GM18520 (cell line): ENCODE measurements around the gene APBB1IP.

ENCODE experiments used
- ATAC-seq: cut with Tn5 transposase; IDR thresholded peaks from one replicate; pipeline ENCODE4 v1.9.1; 2021; ENCODE audit not compliant: unreplicated experiment

Gene APBB1IP

DNA sequence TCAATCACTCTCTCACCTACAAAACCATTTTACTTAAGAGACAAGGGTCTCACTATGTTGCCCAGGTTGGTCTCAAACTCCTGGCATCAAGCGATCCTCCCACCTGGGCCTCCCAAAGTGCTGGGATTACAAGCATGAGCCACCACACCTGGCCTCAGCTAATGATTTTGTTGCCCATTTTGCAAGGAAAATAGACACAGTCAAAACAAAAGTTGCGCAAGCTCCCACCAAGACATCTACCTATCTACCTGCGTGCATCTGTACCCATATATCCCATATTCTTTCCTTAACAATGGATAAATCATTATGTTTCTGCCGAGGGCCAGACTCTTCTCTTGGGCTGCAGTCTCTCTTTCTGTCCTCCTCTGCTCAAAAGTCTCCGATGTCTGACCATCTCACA lies 67.3 kb downstream of the APBB1IP start:
- ATAC-seq = no peak

GRCh38 chr10:26506736-26507135 lies 68.6 kb downstream of the APBB1IP start:
- ATAC-seq = no peak

- no peak for ATAC-seq
These were observed 69.3 kb downstream of the APBB1IP start for GRCh38 chr10:26507441-26507840.

GRCh38 chr10:26508016-26508415 lies 69.9 kb downstream of the APBB1IP start:
- ATAC-seq = no peak

- ATAC-seq = no peak
These were observed 71.2 kb downstream of the APBB1IP start for GRCh38 chr10:26509307-26509706.

DNA sequence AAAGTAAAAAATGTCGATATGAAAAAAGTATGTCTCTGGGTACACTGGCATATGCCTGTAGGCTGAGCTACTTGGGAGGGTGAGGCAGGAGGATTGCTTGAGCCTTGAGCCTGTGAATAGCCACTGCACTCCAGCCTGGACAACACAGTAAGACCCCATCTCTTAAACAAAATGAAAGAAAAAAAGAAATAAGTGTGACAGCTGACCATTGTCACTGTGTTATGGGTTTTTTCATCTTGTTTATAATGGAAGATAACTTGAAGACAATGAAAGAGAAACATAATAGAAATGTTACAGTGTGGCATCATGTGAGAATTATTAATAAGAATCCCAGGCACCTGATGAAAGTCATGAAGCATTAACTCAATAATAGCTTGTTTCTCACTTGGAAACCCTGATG lies 75.0 kb downstream of the APBB1IP start:
- ATAC-seq = no peak

DNA sequence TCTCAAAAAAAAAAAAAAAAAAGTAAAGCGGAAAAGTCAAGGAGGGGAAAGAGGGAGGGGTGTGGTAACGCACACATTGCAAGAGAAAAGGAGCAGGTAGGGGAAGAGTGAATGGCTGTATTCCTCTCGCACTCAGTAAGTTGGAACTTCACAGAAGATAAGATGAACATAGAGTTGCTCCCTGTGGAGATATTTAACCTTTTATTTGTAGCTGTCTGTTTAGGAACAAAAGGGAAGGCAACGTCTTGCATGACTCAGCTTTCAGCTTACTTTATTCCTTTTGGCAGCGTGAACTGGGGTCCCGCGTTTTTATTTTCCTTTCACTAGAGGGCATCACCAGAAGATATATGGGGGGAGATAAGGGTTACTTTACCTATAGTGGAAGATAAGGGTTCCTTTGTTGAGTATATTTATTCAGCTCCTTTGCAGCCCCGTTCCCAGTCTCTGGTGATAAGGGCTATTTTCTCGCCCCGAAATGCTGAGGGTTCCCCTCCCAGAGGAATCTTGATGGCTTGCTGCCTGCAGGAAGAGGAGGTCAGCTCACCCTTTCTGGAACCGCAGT lies 78.5 kb downstream of the APBB1IP start:
- no peak for ATAC-seq

DNA sequence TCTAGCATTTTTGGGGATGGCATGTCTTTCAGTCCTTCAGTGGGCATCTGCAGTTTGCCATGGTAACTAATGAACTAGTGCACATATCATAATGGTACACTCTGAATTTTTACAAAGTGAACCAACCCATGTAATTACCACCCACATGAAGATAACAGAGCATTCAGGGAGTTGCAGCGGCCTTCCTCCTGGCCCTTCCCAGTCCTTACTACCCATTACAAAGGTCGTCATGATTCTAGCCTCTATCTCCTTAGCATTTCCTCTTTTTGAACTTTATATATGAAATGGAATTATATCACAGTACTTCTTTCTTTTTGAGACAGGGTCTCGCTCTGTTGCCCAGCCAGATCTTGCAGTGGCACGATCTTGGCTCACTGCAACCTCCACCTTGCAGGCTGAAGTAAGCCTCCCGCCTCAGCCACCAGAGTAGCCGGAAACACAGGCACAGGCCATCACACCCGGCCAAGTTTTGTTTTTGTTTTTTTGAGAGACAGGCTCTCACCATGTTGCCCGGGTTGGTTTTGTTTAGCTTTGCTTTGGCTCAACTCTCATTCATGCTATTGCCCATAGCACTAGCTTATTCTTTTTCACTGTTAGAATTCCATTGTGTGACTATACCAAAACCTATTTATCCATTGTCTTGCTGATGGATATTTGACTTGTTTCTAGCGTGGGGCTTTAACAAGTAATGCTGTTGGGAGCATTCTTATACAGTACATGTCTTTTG lies 79.2 kb downstream of the APBB1IP start:
- ATAC-seq = no peak

- no peak for ATAC-seq
These were observed 81.7 kb downstream of the APBB1IP start for GRCh38 chr10:26519803-26520202.

- no peak for ATAC-seq
These were observed 82.4 kb downstream of the APBB1IP start for GRCh38 chr10:26520575-26520974.

GRCh38 chr10:26524161-26524896 lies 86.2 kb downstream of the APBB1IP start:
- no peak for ATAC-seq

GRCh38 chr10:26525586-26525985 lies 87.4 kb downstream of the APBB1IP start:
- ATAC-seq = no peak

- ATAC-seq = no peak
These were observed 88.9 kb downstream of the APBB1IP start for GRCh38 chr10:26527018-26527417.

DNA sequence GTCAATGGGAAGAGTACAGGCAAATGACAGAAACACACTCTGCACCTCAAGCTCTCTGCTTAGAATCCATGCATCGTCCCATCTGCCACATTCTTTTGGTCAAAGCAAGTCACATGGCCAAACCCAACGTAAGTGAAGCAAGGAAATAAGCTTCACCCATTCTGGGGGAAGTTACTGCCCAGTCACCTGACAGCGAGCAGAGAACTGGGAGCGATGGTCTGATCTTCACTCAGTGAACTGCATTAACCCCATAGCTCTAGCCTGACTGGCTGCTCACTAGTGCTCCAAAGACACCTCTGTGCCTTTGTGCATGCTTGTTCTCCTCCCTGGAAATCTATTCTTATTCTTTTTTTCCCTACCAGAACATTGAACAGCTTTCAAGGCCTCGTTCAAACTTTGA lies 89.9 kb downstream of the APBB1IP start:
- ATAC-seq = no peak

GRCh38 chr10:26528715-26529393 lies 90.7 kb downstream of the APBB1IP start:
- no peak for ATAC-seq

GRCh38 chr10:26534384-26534783 lies 96.2 kb downstream of the APBB1IP start:
- ATAC-seq = no peak

DNA sequence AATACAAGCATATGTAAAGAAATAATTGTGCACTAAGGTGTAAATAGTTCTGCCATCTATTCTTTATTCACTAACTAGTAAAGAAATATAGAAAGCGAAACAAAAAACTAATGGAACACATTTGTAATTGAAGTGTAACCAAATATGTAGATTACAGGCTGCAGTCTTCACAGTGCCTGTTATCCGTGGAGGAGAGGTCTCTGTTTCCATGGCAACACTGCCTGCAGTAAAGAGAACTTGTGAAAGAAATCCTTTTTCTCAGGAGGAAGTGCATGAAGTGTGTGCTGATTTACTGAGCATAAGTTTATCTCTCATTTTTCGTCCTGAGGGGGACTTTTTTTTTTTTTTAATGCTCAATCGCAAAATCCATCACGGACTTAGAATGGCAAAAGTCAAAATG lies 102.5 kb downstream of the APBB1IP start:
- ATAC-seq = peak; percentile 70

DNA sequence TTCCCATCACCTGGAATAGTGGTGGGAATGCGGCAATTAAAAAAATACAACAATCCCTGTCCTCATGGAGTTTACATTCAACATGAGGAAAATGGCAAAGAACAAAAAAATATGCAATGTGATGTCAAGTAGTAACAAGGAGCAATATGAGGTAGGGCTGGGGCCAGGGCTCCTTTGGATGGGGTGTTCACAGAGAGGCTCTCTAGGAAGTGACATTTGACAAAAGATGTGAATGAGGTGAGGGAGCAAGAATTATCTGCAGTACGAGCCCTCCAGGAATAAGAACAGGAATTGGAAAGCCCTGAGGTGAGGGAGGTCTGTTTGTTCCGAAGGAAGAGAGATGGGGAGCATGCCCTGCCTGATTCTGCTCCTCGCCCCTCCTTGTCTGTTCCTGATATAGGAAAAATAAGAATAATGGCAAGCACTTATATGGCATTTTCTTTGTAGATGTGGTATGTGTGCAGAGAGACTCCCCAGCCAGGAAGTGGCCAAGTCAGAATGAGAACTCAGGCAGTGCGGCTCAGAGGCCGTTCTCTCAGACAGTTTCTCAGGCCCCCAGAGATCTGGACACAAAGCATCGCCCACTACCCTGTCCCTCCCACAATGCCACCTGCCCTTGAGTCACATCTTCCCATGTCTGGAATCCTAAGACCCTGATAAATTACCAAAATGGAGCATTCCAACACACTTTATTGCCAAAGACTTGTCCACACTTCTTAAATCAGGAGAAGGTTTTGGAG lies 105.6 kb downstream of the APBB1IP start:
- no peak for ATAC-seq

- ATAC-seq = no peak
These were observed 106.8 kb downstream of the APBB1IP start for GRCh38 chr10:26544932-26545331.

DNA sequence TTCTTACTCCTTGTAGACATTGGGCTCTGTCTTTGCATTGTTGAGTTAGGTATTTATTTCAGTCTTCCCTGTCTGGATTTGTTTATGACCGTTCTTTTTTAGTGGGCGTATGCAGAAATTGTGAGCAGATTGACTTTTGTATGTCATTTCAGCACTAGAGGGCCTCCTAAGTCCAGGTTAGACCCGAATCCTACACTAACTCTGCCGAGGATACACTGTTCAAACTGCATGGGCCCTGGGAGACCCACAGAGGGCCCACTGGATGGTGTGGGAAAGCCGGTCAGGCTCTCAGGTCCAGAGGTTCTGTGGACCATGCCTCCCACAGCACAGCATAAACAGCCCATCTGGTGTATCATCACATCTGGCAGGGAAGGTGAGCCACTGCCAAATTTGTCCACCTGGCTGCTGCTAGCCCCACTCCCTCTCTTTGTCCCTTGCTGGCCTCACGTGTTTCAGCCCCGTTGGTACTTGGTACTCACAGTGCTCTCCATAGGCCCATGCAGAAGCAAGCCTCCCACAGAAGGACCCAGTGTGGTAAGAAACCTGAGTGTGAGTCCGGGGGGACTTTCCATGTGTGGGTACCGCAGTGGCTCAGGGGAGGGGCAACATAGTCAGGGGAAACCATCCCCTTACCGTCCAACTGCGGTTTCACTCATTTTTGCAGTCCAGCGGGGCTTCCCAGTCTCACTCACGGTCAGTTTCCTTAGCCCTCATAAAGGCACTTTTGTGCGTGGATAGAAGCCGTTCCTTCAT lies 112.8 kb downstream of the APBB1IP start:
- peak; percentile 80 for ATAC-seq
